Left lobe of liver (tissue), 2 donors: ENCODE measurements around the gene LSP1. TPM values are rescaled to one million over a fixed set of nuclear protein-coding genes. Genes with fewer than 3 reads are reported as not detected.
"Not testable (repeated sequence)": the region's sequence is repeated elsewhere in the genome, so short reads cannot be mapped to it uniquely, and the experiment has no call there.

Experiments used
- ATAC-seq: fragments of 200-7000 bp; cut with Tn5 transposase; one replicate; pipeline ENCODE4 v1.9.1; 2020; ENCODE audit warnings: mild to moderate bottlenecking, moderate library complexity
- DNase-seq: peaks from one replicate; pipeline ENCODE4 v3.0.0-alpha.2; 2020; ENCODE audit warnings: low spot score
- total RNA-seq: library from RNA; stranded (reverse); gene quantifications from one replicate; pipeline ENCODE4 v1.2.1, GENCODE V29; 2021
- donor health status: DM: no; HTN: no; CAD: no; lungs with moderate emphysema.
- donor health status: DM: no; HTN: yes; CAD: no.

The LSP1 gene
- total RNA-seq, 1 donor from 2014 or later = 3.6 TPM

- no peak for ATAC-seq
- no peak for DNase-seq
Observed at GRCh38 chr11:1862588-1863351, 9.9 kb downstream of the LSP1 start.

- DNase-seq = no peak
- ATAC-seq = peak; percentile 76
Observed at GRCh38 chr11:1863352-1864216, 10.7 kb downstream of the LSP1 start.

- no peak for DNase-seq
- no peak for ATAC-seq
Observed at GRCh38 chr11:1864231-1864630, 11.3 kb downstream of the LSP1 start.

- no peak for DNase-seq
Observed at GRCh38 chr11:1864831-1865665, 12.2 kb downstream of the LSP1 start.

GRCh38 chr11:1866226-1866625, 13.3 kb downstream of the LSP1 start:
- ATAC-seq = no peak
- DNase-seq = no peak

More at GRCh38 chr11:1864831-1865665, 12.2 kb downstream of the LSP1 start:
- ATAC-seq = peak; percentile 8

- DNase-seq (no peak), ATAC-seq (no peak)
Observed at GRCh38 chr11:1866776-1867175, 13.9 kb downstream of the LSP1 start.

GRCh38 chr11:1867381-1867780, 14.5 kb downstream of the LSP1 start:
- ATAC-seq (no peak), DNase-seq (no peak)

GRCh38 chr11:1868056-1868635, 15.3 kb downstream of the LSP1 start:
- DNase-seq = no peak
- ATAC-seq = no peak

GRCh38 chr11:1868636-1869291, 15.9 kb downstream of the LSP1 start:
- DNase-seq (no peak), ATAC-seq (no peak)

- DNase-seq (no peak), ATAC-seq (peak; percentile 32)
Observed at GRCh38 chr11:1869427-1870325, 16.8 kb downstream of the LSP1 start.

- no peak for DNase-seq
Observed at GRCh38 chr11:1870326-1870696, 17.4 kb downstream of the LSP1 start.

GRCh38 chr11:1870721-1871466, 18.0 kb downstream of the LSP1 start:
- no peak for DNase-seq
- peak; percentile 46 for ATAC-seq

More at GRCh38 chr11:1870326-1870696, 17.4 kb downstream of the LSP1 start:
- no peak for ATAC-seq

- ATAC-seq (no peak), DNase-seq (no peak)
Observed at GRCh38 chr11:1871531-1871930, 18.6 kb downstream of the LSP1 start.

GRCh38 chr11:1872267-1872985, 19.5 kb downstream of the LSP1 start:
- no peak for ATAC-seq
- DNase-seq = no peak

GRCh38 chr11:1873048-1873812, 20.3 kb downstream of the LSP1 start:
- ATAC-seq = no peak
- no peak for DNase-seq

- ATAC-seq, DNase-seq: not testable (repeated sequence)
Observed at GRCh38 chr11:1873813-1874150, 20.9 kb downstream of the LSP1 start.

- ATAC-seq, DNase-seq: not testable (repeated sequence)
Observed at GRCh38 chr11:1874441-1875092, 21.7 kb downstream of the LSP1 start.
